ENCODE measurements around the gene MIS18A.
A peak's percentile ranks its signal among the peaks of the same experiment; 100 is the strongest.
"Not testable (repeated sequence)": the region's sequence is repeated elsewhere in the genome, so short reads cannot be mapped to it uniquely, and the experiment has no call there.

MIS18A gene

GRCh38 chr21:32278518-32279376, at the start of gene MIS18A:
MIS18A (minus strand) TSS chr21:32279049; CDS start chr21:32279014, 35 bp downstream.
- DNase-seq (ENCODE audit: low read depth in 2 of 2) = peak; percentile 97 to 98

- no peak for DNase-seq (ENCODE audit: low read depth in 2 of 2)
Observed at GRCh38 chr21:32328595-32328994, 49.7 kb upstream of the MIS18A start.

- no peak for DNase-seq (ENCODE audit: low read depth in 2 of 2)
Observed at GRCh38 chr21:32325706-32326105, 46.9 kb upstream of the MIS18A start.

- DNase-seq (ENCODE audit: low read depth in 2 of 2) = no peak
Observed at GRCh38 chr21:32322676-32323075, 43.8 kb upstream of the MIS18A start.

- DNase-seq (ENCODE audit: low read depth in 2 of 2) = no peak
Observed at GRCh38 chr21:32322103-32322502, 43.3 kb upstream of the MIS18A start.

- DNase-seq (ENCODE audit: low read depth in 2 of 2) = no peak
Observed at GRCh38 chr21:32321480-32321879, 42.6 kb upstream of the MIS18A start.

- DNase-seq (ENCODE audit: low read depth in 2 of 2) = no peak
Observed at GRCh38 chr21:32320726-32321125, 41.9 kb upstream of the MIS18A start.

- no peak for DNase-seq (ENCODE audit: low read depth in 2 of 2)
Observed at GRCh38 chr21:32320059-32320458, 41.2 kb upstream of the MIS18A start.

GRCh38 chr21:32319012-32319411, 40.2 kb upstream of the MIS18A start:
- DNase-seq (ENCODE audit: low read depth in 2 of 2) = no peak

- no peak for DNase-seq (ENCODE audit: low read depth in 2 of 2)
Observed at GRCh38 chr21:32317726-32318125, 38.9 kb upstream of the MIS18A start.

GRCh38 chr21:32316361-32317215, 37.7 kb upstream of the MIS18A start:
- no peak for DNase-seq (ENCODE audit: low read depth in 2 of 2)

- no peak for DNase-seq (ENCODE audit: low read depth in 2 of 2)
Observed at GRCh38 chr21:32315511-32316281, 36.8 kb upstream of the MIS18A start.

- DNase-seq (ENCODE audit: low read depth in 2 of 2) = no peak
Observed at GRCh38 chr21:32314806-32315205, 36.0 kb upstream of the MIS18A start.

- DNase-seq (ENCODE audit: low read depth in 2 of 2) = no peak
Observed at GRCh38 chr21:32312976-32313375, 34.1 kb upstream of the MIS18A start.

- DNase-seq (ENCODE audit: low read depth in 2 of 2) = no peak
Observed at GRCh38 chr21:32312326-32312725, 33.5 kb upstream of the MIS18A start.

- no peak for DNase-seq (ENCODE audit: low read depth in 2 of 2)
Observed at GRCh38 chr21:32311621-32312020, 32.8 kb upstream of the MIS18A start.

- DNase-seq (ENCODE audit: low read depth in 2 of 2) = not testable (repeated sequence)
Observed at GRCh38 chr21:32310976-32311375, 32.1 kb upstream of the MIS18A start.

- DNase-seq (ENCODE audit: low read depth in 2 of 2) = no peak
Observed at GRCh38 chr21:32309906-32310460, 31.1 kb upstream of the MIS18A start.

- DNase-seq (ENCODE audit: low read depth in 2 of 2) = no peak
Observed at GRCh38 chr21:32308696-32309095, 29.8 kb upstream of the MIS18A start.

- no peak for DNase-seq (ENCODE audit: low read depth in 2 of 2)
Observed at GRCh38 chr21:32307706-32308105, 28.9 kb upstream of the MIS18A start.

GRCh38 chr21:32306021-32306780, 27.4 kb upstream of the MIS18A start:
- no peak for DNase-seq (ENCODE audit: low read depth in 2 of 2)

All from stimulated activated CD4-positive, alpha-beta T cell treated with anti-CD3 and anti-CD28 coated beads, Interleukin-12 subunit alpha, Interleukin-12 subunit beta, amount 100 ng/mL, for 24 hours (primary cell).